NCI-H128 (cell line): ENCODE measurements around the gene RAPGEF1.
"Not testable (repeated sequence)": the region's sequence is repeated elsewhere in the genome, so short reads cannot be mapped to it uniquely, and the experiment has no call there.

ENCODE experiments used
- DNase-seq: peaks from one replicate; lab custom pipeline; 2025; ENCODE audit not compliant: unreplicated experiment; lab: John Stamatoyannopoulos, UW

Gene RAPGEF1

DNA sequence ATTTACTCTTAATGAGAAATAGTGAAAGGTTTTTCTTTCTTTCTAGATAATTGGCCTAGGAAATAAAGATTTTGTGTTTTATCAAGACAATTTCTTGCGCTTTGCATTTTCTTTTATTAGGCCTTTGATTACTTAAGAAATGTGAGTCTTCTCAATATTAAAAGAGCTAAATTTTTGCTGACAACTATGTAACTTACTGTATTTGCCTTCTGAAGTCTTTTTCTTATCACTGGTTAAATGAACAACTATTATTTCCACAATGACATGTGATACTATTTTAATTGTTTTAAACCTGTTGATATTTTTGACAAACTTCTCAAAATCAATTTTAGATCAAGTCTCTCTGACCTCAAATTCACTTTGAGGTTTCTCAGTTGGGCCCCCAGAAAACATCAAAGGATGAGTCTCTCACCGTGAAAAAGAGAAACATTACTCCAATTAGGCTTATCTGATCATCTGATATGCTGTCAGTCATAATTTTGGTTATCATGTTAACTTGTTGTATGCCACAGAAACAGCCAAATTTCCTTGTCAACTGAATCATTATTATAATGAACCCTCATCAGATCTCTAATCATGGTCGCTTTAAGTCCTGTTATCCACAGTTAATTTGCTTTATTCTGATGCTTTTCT is 48.8 kb downstream of the RAPGEF1 start:
- no peak for DNase-seq

GRCh38 chr9:131690462-131690861 is 49.4 kb downstream of the RAPGEF1 start:
- DNase-seq: no peak

- DNase-seq: no peak
Observed at GRCh38 chr9:131688377-131688776, 51.5 kb downstream of the RAPGEF1 start.

DNA sequence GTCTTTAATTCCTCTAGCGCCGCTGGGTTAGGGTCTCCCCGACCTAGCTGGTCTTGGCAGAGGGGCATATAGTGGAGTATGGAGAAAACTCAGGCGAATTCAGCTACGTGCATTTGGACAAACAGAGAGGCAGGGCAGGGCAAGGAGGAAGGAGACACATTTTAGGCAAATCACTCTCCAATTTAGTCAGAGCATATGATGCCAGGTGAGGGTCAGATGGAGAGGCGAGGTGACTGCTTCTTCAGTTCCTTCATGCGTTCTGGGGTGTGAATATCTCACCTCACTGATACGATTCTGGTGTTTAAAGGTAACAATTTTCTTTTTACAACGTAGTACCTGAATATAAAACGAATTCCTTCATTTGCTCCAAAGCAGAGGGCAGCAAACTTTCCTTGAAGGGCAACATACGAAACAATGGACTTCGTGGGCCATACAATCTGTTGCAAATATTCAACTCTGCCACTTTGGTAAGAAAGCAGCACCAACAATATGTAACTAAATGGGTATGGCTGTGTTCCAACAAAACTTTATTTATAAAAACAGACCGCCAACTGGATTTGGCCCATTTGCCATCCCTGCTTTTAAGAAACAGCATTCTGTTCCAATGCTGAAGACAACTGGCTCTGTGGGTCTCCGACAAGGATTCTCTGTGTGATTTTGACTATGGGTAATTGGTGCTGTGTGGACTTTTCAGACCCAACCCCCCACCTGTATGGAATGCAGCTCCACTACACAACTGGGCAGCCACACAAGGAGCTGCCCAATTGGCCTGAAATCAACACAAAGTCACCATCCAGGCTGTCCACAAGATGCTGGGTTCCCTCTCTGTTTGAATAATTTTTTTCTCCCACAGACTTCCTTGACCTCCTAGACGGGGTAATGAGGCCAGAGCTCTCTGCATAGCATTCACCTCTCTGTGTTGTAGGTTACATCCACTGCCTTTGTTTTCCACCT is 53.8 kb downstream of the RAPGEF1 start:
- DNase-seq: no peak

DNA sequence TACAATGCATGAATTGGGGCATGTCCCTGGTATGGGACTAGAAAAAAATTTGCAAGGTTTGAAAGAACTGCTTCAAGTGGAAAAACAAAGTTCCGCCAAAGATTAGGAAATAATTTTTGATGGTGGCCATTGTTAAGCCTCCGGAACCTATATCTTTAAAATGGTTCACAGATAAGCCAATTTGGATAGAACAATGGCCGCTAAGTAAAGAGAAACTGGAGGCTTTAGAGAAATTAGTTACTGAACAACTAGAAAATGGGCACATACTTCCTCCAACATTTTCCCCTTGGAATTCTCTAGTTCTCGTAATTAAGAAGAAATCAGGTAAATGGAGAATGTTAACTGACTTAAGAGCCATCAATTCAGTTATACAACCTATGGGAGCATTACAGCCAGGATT is 56.8 kb downstream of the RAPGEF1 start:
- DNase-seq: not testable (repeated sequence)

DNA sequence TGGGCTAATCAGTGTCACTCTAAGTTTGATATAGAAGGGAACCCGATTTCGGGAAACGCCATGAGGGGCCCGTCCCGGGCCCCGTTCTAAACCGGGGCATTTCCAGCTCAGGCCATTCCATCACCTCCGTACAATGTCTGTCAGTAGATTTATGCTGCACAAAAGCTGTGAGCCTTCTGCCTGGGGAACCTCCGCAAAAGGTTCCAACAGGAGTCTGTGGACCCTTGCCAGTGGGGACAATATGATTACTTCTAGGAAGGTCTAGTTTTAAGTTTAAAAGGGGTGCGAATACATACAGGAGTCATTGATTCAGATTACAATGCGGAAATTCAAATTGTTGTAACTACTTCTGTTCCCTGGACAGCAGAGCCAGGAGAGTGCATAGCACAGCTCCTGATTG is 57.6 kb downstream of the RAPGEF1 start:
- DNase-seq: no peak

DNA sequence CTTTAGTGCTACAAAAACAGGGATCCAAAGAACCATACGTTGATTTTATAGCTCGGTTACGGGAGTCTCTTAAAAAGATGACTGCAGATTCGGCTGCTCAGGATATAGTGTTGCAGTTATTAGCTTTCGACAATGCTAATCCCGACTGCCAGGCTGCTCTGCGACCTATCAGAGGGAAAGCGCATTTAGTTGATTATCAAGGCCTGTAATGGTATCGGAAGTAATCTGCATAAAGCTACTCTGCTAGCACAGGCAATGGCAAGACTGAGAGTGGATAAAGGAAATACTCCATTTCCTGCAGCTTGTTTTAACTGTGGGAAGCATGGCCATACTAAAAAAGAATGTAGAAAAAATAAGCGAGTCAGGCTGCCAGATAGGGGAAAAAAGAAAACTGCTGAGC is 58.0 kb downstream of the RAPGEF1 start:
- not testable (repeated sequence) for DNase-seq

GRCh38 chr9:131681108-131681507 is 58.8 kb downstream of the RAPGEF1 start:
- not testable (repeated sequence) for DNase-seq

- DNase-seq: no peak
Observed at GRCh38 chr9:131679261-131680020, 60.4 kb downstream of the RAPGEF1 start.

- no peak for DNase-seq
Observed at GRCh38 chr9:131678499-131679111, 61.3 kb downstream of the RAPGEF1 start.

- DNase-seq: no peak
Observed at GRCh38 chr9:131677444-131678180, 62.3 kb downstream of the RAPGEF1 start.

GRCh38 chr9:131677049-131677443 is 62.8 kb downstream of the RAPGEF1 start:
- no peak for DNase-seq

DNA sequence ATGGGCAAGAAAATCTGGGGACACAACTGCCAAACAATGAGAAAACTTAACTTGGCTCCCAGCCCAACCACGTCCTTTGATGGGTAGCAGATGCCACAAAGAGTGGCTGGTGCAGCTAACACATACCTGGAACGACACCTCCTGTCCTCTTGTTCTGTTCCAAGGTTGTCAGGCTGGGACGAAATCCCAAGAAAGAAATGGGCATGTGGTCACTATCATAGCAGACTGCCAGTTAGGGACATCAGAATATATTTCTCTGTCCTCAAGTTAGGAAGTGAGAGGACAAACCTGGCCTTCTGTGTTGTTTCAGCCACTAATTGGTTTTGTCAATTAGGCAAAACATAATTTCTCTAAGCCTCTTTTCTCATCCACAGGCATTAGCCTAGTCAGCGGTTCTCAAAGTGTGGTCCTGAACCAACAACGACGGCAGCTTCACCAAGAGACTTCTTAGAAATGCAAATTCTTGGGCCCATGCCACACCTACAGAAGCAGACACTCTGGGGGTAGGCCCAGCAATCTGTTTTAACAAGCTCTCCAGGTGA is 63.4 kb downstream of the RAPGEF1 start:
- no peak for DNase-seq

- no peak for DNase-seq
Observed at GRCh38 chr9:131675437-131676022, 64.3 kb downstream of the RAPGEF1 start.

GRCh38 chr9:131674425-131675421 is 65.2 kb downstream of the RAPGEF1 start:
- no peak for DNase-seq

DNA sequence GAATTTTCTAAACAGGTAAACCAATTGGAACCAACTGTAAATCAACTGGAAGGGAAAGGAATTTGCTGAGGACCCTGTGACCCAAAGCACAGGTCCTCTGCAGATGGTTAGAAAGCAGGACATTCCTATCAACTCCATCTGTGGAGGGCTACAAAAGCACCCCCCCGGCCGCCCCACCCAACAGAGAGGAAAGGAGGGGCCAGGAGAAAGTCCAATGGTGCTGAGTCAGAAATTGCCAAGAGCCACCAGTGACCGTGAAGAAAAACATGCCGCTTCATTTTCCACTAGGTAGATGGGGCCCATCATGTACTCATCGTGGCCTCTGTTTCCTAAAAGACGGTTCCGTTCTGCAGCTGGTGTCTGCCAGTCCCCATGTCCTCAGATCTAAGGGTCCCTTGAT is 66.3 kb downstream of the RAPGEF1 start:
- DNase-seq: no peak

DNA sequence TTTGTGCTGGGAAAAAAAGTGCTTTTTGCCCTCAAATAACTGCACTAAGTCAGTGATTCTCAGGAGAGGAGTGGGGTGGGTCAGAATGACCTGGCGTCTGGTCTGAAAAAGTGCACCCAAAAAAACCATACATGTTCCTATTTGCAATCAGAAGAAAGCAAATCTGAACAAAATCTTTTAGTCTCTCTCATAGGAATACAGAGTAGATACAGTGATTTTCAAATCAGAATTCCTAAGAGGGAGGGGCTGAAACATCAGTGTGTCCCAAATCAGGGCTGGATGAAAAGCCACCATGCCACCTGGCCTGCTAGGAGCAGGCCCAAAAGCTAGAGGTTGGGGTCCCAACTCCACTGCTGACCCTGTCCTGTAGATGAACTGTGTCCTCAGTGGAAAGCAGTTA is 66.8 kb downstream of the RAPGEF1 start:
- DNase-seq: no peak

GRCh38 chr9:131672451-131672850 is 67.4 kb downstream of the RAPGEF1 start:
- no peak for DNase-seq

DNA sequence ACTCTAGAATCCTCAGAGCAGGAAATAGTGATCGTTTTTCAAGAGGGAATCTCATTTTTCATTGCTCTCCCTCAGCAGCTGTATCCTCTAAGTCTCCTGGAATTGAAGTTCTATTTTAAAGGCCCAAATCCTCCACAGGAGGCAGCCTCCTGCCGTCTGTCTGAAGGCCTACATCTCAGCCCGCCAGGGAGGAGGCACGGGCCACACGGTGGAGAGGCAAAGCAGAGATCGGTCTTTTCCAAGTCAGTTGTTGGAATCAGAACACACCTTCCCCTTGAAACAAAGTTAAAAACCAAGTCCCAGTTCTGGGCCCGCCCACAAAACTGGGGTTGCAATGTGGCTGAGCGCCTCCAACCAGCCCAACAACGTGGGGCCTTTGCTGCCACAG is 68.7 kb downstream of the RAPGEF1 start:
- no peak for DNase-seq
